Psoas muscle (tissue), 8 donors: Measurements from ENCODE around the gene IFITM5. TPM values are rescaled to one million over a fixed set of nuclear protein-coding genes. Genes with fewer than 3 reads are reported as not detected.

ENCODE experiments used
- ATAC-seq, 4 donors: fragments of 200-7000 bp; cut with Tn5 transposase; one replicate each; pipeline ENCODE4 v1.9.1; 2020; ENCODE audit warnings: moderate library complexity in 3 of 4, mild to moderate bottlenecking in 2 of 4
- DNase-seq, 2 donors: peaks; one replicate each; pipeline ENCODE4 v3.0.0-alpha.2; 2020
- H3K27ac ChIP-seq: fragments of 200-600 bp; one replicate; pipeline ENCODE4 v1.8.0; 2022
- H3K27me3 ChIP-seq, 3 donors: fragments of 200-600 bp in 1 of 3; one replicate each; pipeline versions ENCODE4 v1.6.1 to v1.8.0; 2013 to 2022; ENCODE audit warnings: low read length in 2 of 3, mild to moderate bottlenecking in 2 of 3, moderate library complexity in 1 of 3; ENCODE audit not compliant: insufficient read depth in 3 of 3
- H3K36me3 ChIP-seq, 2 donors: fragments of 200-600 bp in 1 of 2; one replicate each; pipeline versions ENCODE4 v1.6.1 to v1.8.0; 2013 to 2022; ENCODE audit warnings: low read depth in 1 of 2, mild to moderate bottlenecking in 1 of 2, moderate library complexity in 1 of 2; ENCODE audit not compliant: insufficient read depth in 1 of 2
- H3K4me1 ChIP-seq: fragments of 200-600 bp; one replicate; pipeline ENCODE4 v1.8.0; 2022
- H3K4me3 ChIP-seq: fragments of 200-600 bp; one replicate; pipeline ENCODE4 v1.8.0; 2022; ENCODE audit warnings: mild to moderate bottlenecking
- H3K9me3 ChIP-seq: fragments of 200-600 bp; one replicate; pipeline ENCODE4 v1.8.0; 2022
- CTCF ChIP-seq: fragments of 200-600 bp; IDR thresholded peaks from one replicate; pipeline ENCODE4 v1.8.0; 2022; ENCODE audit warnings: antibody characterized with exemption
- WGBS, 3 donors: extraction: QIAGEN DNeasy Blood & Tissue Kit; methylation state at CpG; one replicate each; pipeline versions ENCODE4 v1.1.6 to v1.1.7; 2013; 5-methylcytosine and 5-hydroxymethylcytosine counted together
- intact Hi-C, 2 donors: fragments of 100-400 bp; cut with DNase I; formaldehyde crosslinking; loops; one replicate each; pipeline versions ENCODE4 v1.11.0 to v1.14.2; 2022
- polyA plus RNA-seq, 3 donors: library from polyadenylated mRNA; stranded (reverse); fragments of 200-250 nt; gene quantifications; one replicate each; pipeline ENCODE4 v1.2.3, GENCODE V29; 2013
- total RNA-seq, 4 donors: library from RNA; stranded (reverse); fragmentation: NEBNext Ultra II Directional in 2 of 4; extraction: Animal tissue kit (Norgen Biotek cat#: 25700) in 2 of 4; gene quantifications; one replicate each; pipeline versions ENCODE4 v1.2.1 to v1.2.4, GENCODE V29; 2021 to 2023
- donor health status: healthy with polysubstance abuse.
- donor health status: DM: no; HTN: no; CAD: no; lungs with moderate emphysema.
- donor health status: Bipolar disorder and iron deficiency.
- donor health status: healthy.
- donor health status: DM: yes; HTN: yes; CAD: no.
- donor health status: DM: no; HTN: no; CAD: no.
- donor health status: DM: no; HTN: no; CAD: no.
- donor health status: DM: yes; HTN: yes; CAD: no.

IFITM5 gene
- total and polyA plus RNA-seq, 7 donors = not detected

GRCh38 chr11:282171-282570 is 17.2 kb downstream of the IFITM5 start:
- Histone ChIP-seq H3K9me3 (no peaks in the 10 kb centered on the region), H3K4me3 (no peak overlapping the region), H3K36me3 (no peaks in the 10 kb centered on the region), H3K27ac (no peak overlapping the region), H3K4me1 (no peaks in the 10 kb centered on the region), H3K27me3 (peaks cover 0 to 72% (median 49%) of the 10 kb centered on the region in 3 donors)
- DNase-seq = peak in 1 of 2 donors; percentile 37
- WGBS, 3 donors = 45 to 55% (median 53%) methylated on average over 4 of the region's 4 CpGs
- ATAC-seq = no peak
- TF ChIP-seq CTCF = no peak
- intact Hi-C loops = no loop called here

DNA sequence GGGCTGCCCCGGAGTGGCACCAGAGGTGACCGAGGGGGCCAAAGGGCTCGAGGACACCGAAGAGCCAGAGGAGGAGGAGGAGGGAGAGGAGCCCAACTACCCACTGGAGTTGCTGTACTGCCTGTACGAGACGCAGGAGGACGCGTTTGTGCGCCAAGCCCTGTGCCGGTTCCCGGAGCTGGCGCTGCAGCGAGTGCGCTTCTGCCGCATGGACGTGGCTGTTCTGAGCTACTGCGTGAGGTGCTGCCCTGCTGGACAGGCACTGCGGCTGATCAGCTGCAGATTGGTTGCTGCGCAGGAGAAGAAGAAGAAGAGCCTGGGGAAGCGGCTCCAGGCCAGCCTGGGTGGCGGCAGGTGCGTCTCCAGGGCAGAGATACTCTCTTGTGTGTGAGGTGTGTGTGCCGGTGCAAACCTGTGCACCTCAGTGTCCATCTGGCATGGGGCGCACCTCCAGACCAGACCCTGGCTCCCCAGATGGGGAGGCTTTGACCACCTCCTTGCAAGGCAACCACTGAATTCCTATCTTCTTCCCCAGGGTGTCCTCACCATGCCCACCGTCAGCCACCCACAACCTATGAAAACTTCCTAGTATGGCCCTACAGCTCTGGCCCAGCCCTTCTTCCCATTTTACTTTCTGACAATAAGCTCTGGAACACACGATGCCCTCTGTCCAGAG is 17.7 kb downstream of the IFITM5 start:
- H3K4me3 ChIP-seq = no peak overlapping the region
- ATAC-seq = no peak
- H3K4me1 ChIP-seq = no peaks in the 10 kb centered on the region
- peak in 1 of 2 donors; percentile 50 for DNase-seq
- no peaks in the 10 kb centered on the region for H3K36me3 ChIP-seq
- H3K9me3 ChIP-seq = no peaks in the 10 kb centered on the region
- H3K27ac ChIP-seq = no peak overlapping the region
- TF ChIP-seq CTCF = no peak
- peaks cover 0 to 67% (median 49%) of the 10 kb centered on the region in 3 donors for H3K27me3 ChIP-seq
- WGBS, 3 donors = 25 to 32% (median 30%) methylated on average over 24 to 26 of the region's 26 CpGs
- intact Hi-C loops = no loop called here

DNA sequence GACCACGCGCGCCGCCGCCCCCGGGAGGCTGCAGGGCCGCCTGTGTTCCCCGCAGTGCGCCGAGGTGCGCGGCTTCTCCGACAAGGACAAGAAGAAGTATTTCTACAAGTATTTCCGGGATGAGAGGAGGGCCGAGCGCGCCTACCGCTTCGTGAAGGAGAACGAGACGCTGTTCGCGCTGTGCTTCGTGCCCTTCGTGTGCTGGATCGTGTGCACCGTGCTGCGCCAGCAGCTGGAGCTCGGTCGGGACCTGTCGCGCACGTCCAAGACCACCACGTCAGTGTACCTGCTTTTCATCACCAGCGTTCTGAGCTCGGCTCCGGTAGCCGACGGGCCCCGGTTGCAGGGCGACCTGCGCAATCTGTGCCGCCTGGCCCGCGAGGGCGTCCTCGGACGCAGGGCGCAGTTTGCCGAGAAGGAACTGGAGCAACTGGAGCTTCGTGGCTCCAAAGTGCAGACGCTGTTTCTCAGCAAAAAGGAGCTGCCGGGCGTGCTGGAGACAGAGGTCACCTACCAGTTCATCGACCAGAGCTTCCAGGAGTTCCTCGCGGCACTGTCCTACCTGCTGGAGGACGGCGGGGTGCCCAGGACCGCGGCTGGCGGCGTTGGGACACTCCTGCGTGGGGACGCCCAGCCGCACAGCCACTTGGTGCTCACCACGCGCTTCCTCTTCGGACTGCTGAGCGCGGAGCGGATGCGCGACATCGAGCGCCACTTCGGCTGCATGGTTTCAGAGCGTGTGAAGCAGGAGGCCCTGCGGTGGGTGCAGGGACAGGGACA is 18.4 kb downstream of the IFITM5 start:
- TF ChIP-seq CTCF = no peak
- intact Hi-C loops = no loop called here
- no peaks in the 10 kb centered on the region for H3K36me3 ChIP-seq
- ATAC-seq (no peak), DNase-seq (peak in 1 of 2 donors; percentile 55)
- H3K4me1 ChIP-seq = no peaks in the 10 kb centered on the region
- peaks cover 0 to 60% (median 48%) of the 10 kb centered on the region in 3 donors for H3K27me3 ChIP-seq
- no peak overlapping the region for H3K27ac ChIP-seq
- H3K4me3 ChIP-seq = peak overlapping the region; percentile 28
- WGBS, 3 donors = 7 to 8% (median 7%) methylated on average over 75 to 79 of the region's 79 CpGs
- H3K9me3 ChIP-seq = no peaks in the 10 kb centered on the region

DNA sequence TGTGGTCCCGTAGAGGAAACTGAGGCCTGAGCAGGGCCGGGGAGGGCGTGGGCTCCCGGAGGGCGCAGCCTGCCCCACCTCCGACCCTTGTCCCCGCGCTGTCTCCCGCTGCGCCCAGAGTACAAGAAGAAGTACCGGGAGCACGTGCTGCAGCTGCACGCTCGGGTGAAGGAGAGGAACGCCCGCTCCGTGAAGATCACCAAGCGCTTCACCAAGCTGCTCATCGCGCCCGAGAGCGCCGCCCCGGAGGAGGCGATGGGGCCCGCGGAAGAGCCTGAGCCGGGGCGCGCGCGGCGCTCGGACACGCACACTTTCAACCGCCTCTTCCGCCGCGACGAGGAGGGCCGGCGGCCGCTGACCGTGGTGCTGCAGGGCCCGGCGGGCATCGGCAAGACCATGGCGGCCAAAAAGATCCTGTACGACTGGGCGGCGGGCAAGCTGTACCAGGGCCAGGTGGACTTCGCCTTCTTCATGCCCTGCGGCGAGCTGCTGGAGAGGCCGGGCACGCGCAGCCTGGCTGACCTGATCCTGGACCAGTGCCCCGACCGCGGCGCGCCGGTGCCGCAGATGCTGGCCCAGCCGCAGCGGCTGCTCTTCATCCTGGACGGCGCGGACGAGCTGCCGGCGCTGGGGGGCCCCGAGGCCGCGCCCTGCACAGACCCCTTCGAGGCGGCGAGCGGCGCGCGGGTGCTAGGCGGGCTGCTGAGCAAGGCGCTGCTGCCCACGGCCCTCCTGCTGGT is 19.2 kb downstream of the IFITM5 start:
- ATAC-seq = peak; percentile 20 to 32 (median 30)
- TF ChIP-seq CTCF = no peak
- intact Hi-C loops = no loop called here

More for the DNA sequence above, 19.2 kb downstream of the IFITM5 start:
- H3K9me3 ChIP-seq = no peaks in the 10 kb centered on the region
- WGBS, 3 donors = 1 to 3% (median 2%) methylated on average over 48 to 85 of the region's 85 CpGs
- H3K4me1 ChIP-seq = no peaks in the 10 kb centered on the region
- H3K27ac ChIP-seq = no peak overlapping the region
- H3K4me3 ChIP-seq = peak overlapping the region; percentile 28
- DNase-seq = peak in 1 of 2 donors; percentile 55
- peaks cover 0 to 59% (median 42%) of the 10 kb centered on the region in 3 donors for H3K27me3 ChIP-seq
- H3K36me3 ChIP-seq = no peaks in the 10 kb centered on the region
